HG02884 (cell line): ENCODE data around the gene GHRHR.

Source experiments
- ATAC-seq: cut with Tn5 transposase; IDR thresholded peaks from one replicate; pipeline ENCODE4 v1.9.1; 2021; ENCODE audit warnings: mild to moderate bottlenecking, moderate library complexity; ENCODE audit not compliant: unreplicated experiment

GHRHR gene

GRCh38 chr7:30963842-30964241, at the start of gene GHRHR:
TSS of gene GHRHR (plus strand) at chr7:30963953. CDS start at chr7:30964069, 116 bp downstream.
- no peak for ATAC-seq

- no peak for ATAC-seq
These were observed 49.2 kb upstream of the GHRHR start for GRCh38 chr7:30914596-30914995.

- no peak for ATAC-seq
These were observed 48.6 kb upstream of the GHRHR start for GRCh38 chr7:30915005-30915601.

- ATAC-seq, result no peak
These were observed 48.0 kb upstream of the GHRHR start for GRCh38 chr7:30915751-30916150.

- ATAC-seq, result no peak
These were observed 47.5 kb upstream of the GHRHR start for GRCh38 chr7:30916255-30916654.

GRCh38 chr7:30916767-30917166, 47.0 kb upstream of the GHRHR start:
- ATAC-seq, result no peak

- no peak for ATAC-seq
These were observed 46.4 kb upstream of the GHRHR start for GRCh38 chr7:30917216-30917893.

- ATAC-seq, result no peak
These were observed 45.1 kb upstream of the GHRHR start for GRCh38 chr7:30918676-30919075.

- no peak for ATAC-seq
These were observed 43.7 kb upstream of the GHRHR start for GRCh38 chr7:30920021-30920583.

- no peak for ATAC-seq
These were observed 42.9 kb upstream of the GHRHR start for GRCh38 chr7:30920584-30921539.

GRCh38 chr7:30921540-30922401, 42.0 kb upstream of the GHRHR start:
- ATAC-seq, result no peak

GRCh38 chr7:30922596-30922995, 41.2 kb upstream of the GHRHR start:
- ATAC-seq, result no peak

GRCh38 chr7:30923009-30923773, 40.6 kb upstream of the GHRHR start:
- no peak for ATAC-seq

- no peak for ATAC-seq
These were observed 39.9 kb upstream of the GHRHR start for GRCh38 chr7:30923774-30924413.

- ATAC-seq, result no peak
These were observed 39.1 kb upstream of the GHRHR start for GRCh38 chr7:30924624-30925023.

- no peak for ATAC-seq
These were observed 38.6 kb upstream of the GHRHR start for GRCh38 chr7:30925117-30925516.

GRCh38 chr7:30925913-30926312, 37.8 kb upstream of the GHRHR start:
- ATAC-seq, result no peak

GRCh38 chr7:30926313-30926712, 37.4 kb upstream of the GHRHR start:
- no peak for ATAC-seq

GRCh38 chr7:30927040-30927439, 36.7 kb upstream of the GHRHR start:
- ATAC-seq, result no peak
